GM18498 (cell line): ENCODE measurements around the gene COA5.

ENCODE experiments used
- ATAC-seq: cut with Tn5 transposase; IDR thresholded peaks from one replicate; pipeline ENCODE4 v1.9.1; 2021; ENCODE audit warnings: mild to moderate bottlenecking, moderate library complexity; ENCODE audit not compliant: unreplicated experiment

COA5 gene

GRCh38 chr2:98572676-98573075 is 35.6 kb downstream of the COA5 start:
- no peak for ATAC-seq

- ATAC-seq: no peak
Observed at GRCh38 chr2:98572211-98572610, 36.1 kb downstream of the COA5 start.

GRCh38 chr2:98571796-98572195 is 36.5 kb downstream of the COA5 start:
- ATAC-seq: no peak

GRCh38 chr2:98571121-98571701 is 37.1 kb downstream of the COA5 start:
- ATAC-seq: no peak

DNA sequence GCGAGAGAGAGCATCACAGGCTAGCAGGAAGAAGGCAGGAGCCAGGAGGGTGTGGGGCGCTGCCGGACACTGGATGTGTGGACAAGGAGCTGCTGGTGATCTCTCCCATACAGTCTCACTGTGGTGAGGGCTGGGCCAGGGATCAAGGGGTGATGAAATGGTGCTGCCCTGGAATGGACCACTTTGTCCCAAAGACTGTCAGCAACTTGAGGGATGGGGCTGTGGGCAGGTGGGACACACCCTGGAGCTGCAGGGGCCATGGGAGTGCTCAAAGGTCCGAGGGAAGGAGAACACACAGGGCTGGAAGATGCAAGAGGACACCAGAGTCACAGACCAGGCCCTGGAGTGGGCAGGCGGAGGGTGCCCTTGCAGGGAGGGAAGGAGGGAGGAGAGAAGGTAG is 38.0 kb downstream of the COA5 start:
- no peak for ATAC-seq

- ATAC-seq: no peak
Observed at GRCh38 chr2:98569915-98570314, 38.4 kb downstream of the COA5 start.

GRCh38 chr2:98569197-98569793 is 39.0 kb downstream of the COA5 start:
- ATAC-seq: no peak

- ATAC-seq: no peak
Observed at GRCh38 chr2:98568161-98568956, 40.0 kb downstream of the COA5 start.

DNA sequence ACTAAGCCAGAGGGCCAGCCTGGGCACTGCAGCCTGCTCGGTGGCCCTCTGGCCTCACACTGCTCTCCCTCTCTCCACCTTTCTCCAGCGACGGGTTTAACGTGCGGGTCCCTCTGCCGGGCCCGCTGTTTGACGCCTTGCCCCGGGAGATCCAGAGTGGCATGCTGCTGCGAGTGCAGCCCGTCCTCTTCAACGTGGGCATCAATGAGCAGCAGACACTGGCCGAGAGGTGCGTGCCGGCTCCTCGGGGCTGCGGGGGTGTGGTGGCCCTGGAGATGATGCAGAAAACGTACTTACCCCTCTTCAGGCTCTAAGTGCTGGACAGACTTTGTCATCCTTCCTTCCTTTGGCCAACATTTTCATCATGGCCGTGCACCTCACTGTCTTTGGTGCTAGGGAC is 42.4 kb downstream of the COA5 start:
- ATAC-seq: no peak

- no peak for ATAC-seq
Observed at GRCh38 chr2:98565286-98565860, 42.9 kb downstream of the COA5 start.

DNA sequence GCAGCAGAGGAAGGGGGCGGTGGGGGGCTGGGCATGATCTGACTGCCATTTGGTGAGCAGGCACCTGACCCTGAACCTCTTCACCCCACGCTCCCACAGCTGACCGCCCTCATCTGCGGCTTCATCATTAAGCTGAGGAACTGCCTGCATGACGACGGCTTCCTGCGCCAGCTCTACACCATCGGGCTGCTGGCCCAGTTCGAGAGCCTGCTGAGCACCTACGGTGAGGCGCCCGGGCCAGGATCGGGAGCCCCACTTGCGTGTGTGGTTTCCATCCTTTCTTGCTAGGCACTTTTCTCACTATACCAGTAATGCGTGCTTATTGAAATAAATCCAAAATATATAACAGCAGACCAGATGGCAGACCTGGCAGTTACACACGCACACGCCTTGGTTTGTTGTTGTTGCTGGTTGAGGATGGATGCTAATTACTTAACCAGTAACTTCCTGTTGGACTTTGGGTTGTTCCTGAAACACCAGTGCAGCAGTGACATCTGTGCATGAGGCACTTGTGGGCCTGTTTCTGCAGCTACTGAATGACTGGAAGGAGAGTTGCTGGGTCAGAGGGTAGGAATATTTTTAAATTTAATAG is 43.7 kb downstream of the COA5 start:
- ATAC-seq: no peak

- ATAC-seq: no peak
Observed at GRCh38 chr2:98563394-98563793, 44.9 kb downstream of the COA5 start.

- no peak for ATAC-seq
Observed at GRCh38 chr2:98561902-98562695, 46.2 kb downstream of the COA5 start.

- no peak for ATAC-seq
Observed at GRCh38 chr2:98561018-98561417, 47.3 kb downstream of the COA5 start.

DNA sequence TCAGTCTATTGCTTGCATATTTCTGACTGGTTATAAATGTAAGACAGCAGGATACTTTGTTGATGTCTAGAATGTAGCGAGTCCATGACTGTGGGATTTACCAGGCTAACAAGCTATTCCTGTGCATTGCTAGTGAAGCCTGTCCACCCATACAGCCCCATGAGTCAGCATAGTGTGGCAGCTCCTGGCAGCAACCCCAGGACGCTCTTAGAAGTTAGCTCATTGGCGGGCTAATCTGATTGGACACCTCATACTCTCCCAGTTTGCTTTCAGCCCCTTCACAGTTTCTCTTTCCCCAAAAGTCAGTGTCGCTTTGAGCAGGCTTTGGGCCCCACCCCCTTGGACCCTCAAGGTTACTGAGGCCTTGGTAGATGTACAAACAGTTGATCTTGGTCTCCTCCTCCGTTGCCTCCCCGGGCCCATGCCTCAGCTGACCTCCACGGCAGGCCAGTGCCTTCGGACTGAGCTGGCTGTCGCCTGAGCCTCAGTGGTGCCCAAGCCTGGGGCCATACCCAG is 48.0 kb downstream of the COA5 start:
- ATAC-seq: no peak

DNA sequence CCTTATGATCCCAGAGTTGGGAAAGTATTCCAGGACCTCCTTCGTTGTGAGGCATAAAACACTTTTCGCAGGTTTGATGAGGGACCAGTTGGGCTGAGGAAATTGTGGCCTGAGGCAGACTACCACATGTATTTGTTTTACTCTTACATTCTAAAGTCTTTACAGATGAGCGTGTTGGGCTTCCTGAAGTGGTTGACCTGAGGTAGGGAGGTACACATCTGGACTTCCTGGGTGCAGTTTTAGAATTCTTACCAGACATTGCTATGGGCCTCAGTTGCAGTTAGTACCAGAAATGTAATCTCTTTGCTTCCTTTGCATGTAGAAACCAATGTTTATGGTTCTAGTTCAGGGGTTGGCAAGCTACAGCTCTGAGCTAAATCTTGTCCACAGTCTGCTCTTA is 48.7 kb downstream of the COA5 start:
- no peak for ATAC-seq

GRCh38 chr2:98558852-98559530 is 49.3 kb downstream of the COA5 start:
- no peak for ATAC-seq

DNA sequence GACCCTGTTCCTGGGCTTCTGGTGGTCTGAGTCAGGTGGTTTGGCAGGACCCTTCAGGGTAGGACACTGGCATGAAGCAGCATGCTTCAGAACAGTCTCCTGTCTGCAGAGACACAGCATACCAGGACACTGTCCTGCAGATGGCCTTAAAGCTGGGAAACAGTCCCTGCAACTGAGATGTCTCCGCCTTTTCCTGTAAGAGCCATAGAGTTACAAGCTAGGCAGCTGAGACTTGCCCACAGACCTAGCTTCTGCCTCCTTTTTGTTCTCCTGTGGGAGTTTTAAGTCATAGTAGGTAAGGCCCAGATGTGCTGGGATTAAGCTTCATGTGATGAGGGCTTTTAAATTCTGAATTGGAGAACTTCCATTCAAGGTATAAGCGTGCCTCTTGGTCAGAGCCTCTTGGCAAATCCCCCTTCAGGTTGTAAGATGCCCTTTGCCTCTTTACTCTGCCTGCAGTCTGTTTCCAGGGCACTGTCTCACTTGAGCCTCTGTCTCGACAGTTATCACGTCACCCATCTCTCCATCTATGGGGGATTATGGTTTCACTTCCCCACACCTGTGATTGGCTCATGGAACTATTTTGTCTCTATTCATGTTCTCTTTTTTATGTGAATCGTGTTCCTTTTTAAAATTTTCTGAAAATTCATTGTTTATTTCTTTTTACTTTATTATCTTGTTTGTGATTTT is 51.8 kb downstream of the COA5 start:
- ATAC-seq: peak; percentile 84

GRCh38 chr2:98555696-98556095 is 52.6 kb downstream of the COA5 start:
- no peak for ATAC-seq
